Measurements from ENCODE around the gene RPA3.

GRCh38 chr7:7765422-7765821 is 47.0 kb upstream of the RPA3 start:
- TF ChIP-seq POLR2AphosphoS5 (IDR thresholded peaks at IDR 0.05; ENCODE audit: insufficient read depth, low read depth, low read length): no peak
- TF ChIP-seq EZH2 (IDR thresholded peaks at IDR 0.05; ENCODE audit: borderline replicate concordance, low read depth, low read length, severe bottlenecking): no peak
- TF ChIP-seq CTCF (IDR thresholded peaks at IDR 0.05; ENCODE audit: extremely low read depth in 1 of 2, insufficient read depth in 1 of 2, low read depth in 1 of 2, low read length in 2 of 2): no peak
- TF ChIP-seq POLR2A (IDR thresholded peaks at IDR 0.05; ENCODE audit: low read depth, low read length): no peak
- TF ChIP-seq JUN (IDR thresholded peaks at IDR 0.05; ENCODE audit: borderline replicate concordance, insufficient read depth, insufficient read length, low read depth): no peak
- no peak for TF ChIP-seq MAX (IDR thresholded peaks at IDR 0.05; ENCODE audit: insufficient read depth, insufficient read length)
- TF ChIP-seq MYC (IDR thresholded peaks at IDR 0.05; ENCODE audit: low read depth, low read length): no peak
